ENCODE data around the gene MAGOH. TPM values are rescaled to one million over a fixed set of nuclear protein-coding genes. Genes with fewer than 3 reads are reported as not detected.

The MAGOH gene
- total and polyA plus RNA-seq, 2 donors (not counting 1 experiment from before 2014, with no cell fraction given): 10.8 to 45.6 TPM

GRCh38 chr1:53188099-53188498 lies 50.2 kb downstream of the MAGOH start:
- Histone ChIP-seq H3K9me3 (ENCODE audit: control extremely low read depth in 1 of 3, control insufficient read depth in 2 of 3, insufficient read depth in 1 of 3, low read length in 2 of 3) (peaks cover 0 to 14% (median 2%) of the 10 kb centered on the region in 3 donors), H3K9ac (ENCODE audit: low read length) (no peak overlapping the region), H3K79me2 (ENCODE audit: control insufficient read depth, insufficient read depth, low read length) (no peaks in the 10 kb centered on the region), H3K4me2 (replicated peaks; ENCODE audit: low read depth, low read length, poor library complexity, severe bottlenecking) (no peak overlapping the region), H3K4me3 (ENCODE audit: control extremely low read depth in 1 of 5, extremely low read depth in 1 of 5, insufficient read depth in 1 of 5, low read depth in 2 of 5, low read length in 4 of 5) (no peak overlapping the region), H3K36me3 (replicated peaks in 1 of 2; ENCODE audit: control extremely low read depth in 1 of 2, control insufficient read depth in 1 of 2, extremely low read depth in 1 of 2, insufficient read depth in 2 of 2, low read length in 1 of 2) (no peaks in the 10 kb centered on the region), H4K20me1 (ENCODE audit: control insufficient read depth, insufficient read depth, low read length, poor library complexity, severe bottlenecking) (no peaks in the 10 kb centered on the region), H2AFZ (ENCODE audit: insufficient read depth, low read depth, low read length, poor library complexity, severe bottlenecking) (no peak overlapping the region), H3K27me3 (replicated peaks in 1 of 4; ENCODE audit: control extremely low read depth in 1 of 4, control insufficient read depth in 3 of 4, insufficient read depth in 4 of 4, low read length in 3 of 4) (peaks cover 0 to 11% (median 7%) of the 10 kb centered on the region in 4 experiments), H3K4me1 (ENCODE audit: control insufficient read depth in 2 of 2, insufficient read depth in 2 of 2, low read length in 2 of 2) (no peaks in the 10 kb centered on the region), H3K27ac (ENCODE audit: low read length in 2 of 2) (no peak overlapping the region)
- no peak for ATAC-seq (ENCODE audit: low read depth)
- WGBS (ENCODE audit: insufficient coverage): 78% methylated on average over 4 of the region's 4 CpGs
- ChIA-PET CTCF (no interaction called here), POLR2A (no interaction called here)
- TF ChIP-seq CTCF (IDR thresholded peaks at IDR 0.05): no peak
- no peak for TF ChIP-seq EZH2 (IDR thresholded peaks at IDR 0.05; ENCODE audit: borderline replicate concordance, insufficient read depth, low read depth, low read length, poor library complexity, severe bottlenecking)
- Mint-ChIP-seq H3K27me3 (peaks cover 20% of the 10 kb centered on the region), H3K9me3 (ENCODE audit: insufficient read depth) (no peaks in the 10 kb centered on the region), H3K4me1 (no peaks in the 10 kb centered on the region), H3K4me3 (no peak overlapping the region), H3K27ac (no peak overlapping the region)
- intact Hi-C loops (cut with micrococcal nuclease): no loop called here
- DNase-seq: no peak

GRCh38 chr1:53187401-53187800 lies 50.9 kb downstream of the MAGOH start:
- no CpG with 5 or more reads among the region's 1 CpG for WGBS (ENCODE audit: insufficient coverage)
- Histone ChIP-seq H3K9ac (ENCODE audit: low read length) (no peak overlapping the region), H3K27ac (ENCODE audit: low read length in 2 of 2) (no peak overlapping the region), H3K36me3 (replicated peaks in 1 of 2; ENCODE audit: control extremely low read depth in 1 of 2, control insufficient read depth in 1 of 2, extremely low read depth in 1 of 2, insufficient read depth in 2 of 2, low read length in 1 of 2) (no peaks in the 10 kb centered on the region), H3K4me1 (ENCODE audit: control insufficient read depth in 2 of 2, insufficient read depth in 2 of 2, low read length in 2 of 2) (no peaks in the 10 kb centered on the region), H3K9me3 (ENCODE audit: control extremely low read depth in 1 of 3, control insufficient read depth in 2 of 3, insufficient read depth in 1 of 3, low read length in 2 of 3) (peaks cover 0 to 14% (median 2%) of the 10 kb centered on the region in 3 donors), H3K79me2 (ENCODE audit: control insufficient read depth, insufficient read depth, low read length) (no peaks in the 10 kb centered on the region), H3K27me3 (replicated peaks in 1 of 4; ENCODE audit: control extremely low read depth in 1 of 4, control insufficient read depth in 3 of 4, insufficient read depth in 4 of 4, low read length in 3 of 4) (peaks cover 0 to 12% (median 9%) of the 10 kb centered on the region in 4 experiments), H2AFZ (ENCODE audit: insufficient read depth, low read depth, low read length, poor library complexity, severe bottlenecking) (no peak overlapping the region), H4K20me1 (ENCODE audit: control insufficient read depth, insufficient read depth, low read length, poor library complexity, severe bottlenecking) (no peaks in the 10 kb centered on the region), H3K4me2 (replicated peaks; ENCODE audit: low read depth, low read length, poor library complexity, severe bottlenecking) (no peak overlapping the region), H3K4me3 (ENCODE audit: control extremely low read depth in 1 of 5, extremely low read depth in 1 of 5, insufficient read depth in 1 of 5, low read depth in 2 of 5, low read length in 4 of 5) (no peak overlapping the region)
- peaks cover 20% of the 10 kb centered on the region for H3K27me3 Mint-ChIP-seq
- intact Hi-C loops (cut with micrococcal nuclease): no loop called here
- H3K27ac Mint-ChIP-seq: no peak overlapping the region
- no peaks in the 10 kb centered on the region for H3K9me3 Mint-ChIP-seq (ENCODE audit: insufficient read depth)
- DNase-seq (no peak), ATAC-seq (ENCODE audit: low read depth) (no peak)
- CTCF ChIA-PET: interaction anchor here (1.8 kb wide), 1 partner anchor 9 kb away, joined by 10 read pairs; the partner anchor contains the start of gene CPT2
- no peak for TF ChIP-seq EZH2 (IDR thresholded peaks at IDR 0.05; ENCODE audit: borderline replicate concordance, insufficient read depth, low read depth, low read length, poor library complexity, severe bottlenecking)
- no peak for TF ChIP-seq CTCF (IDR thresholded peaks at IDR 0.05)
- H3K4me3 Mint-ChIP-seq: no peak overlapping the region
- H3K4me1 Mint-ChIP-seq: no peaks in the 10 kb centered on the region
- POLR2A ChIA-PET: no interaction called here
